Kidney (tissue), 14 donors: ENCODE data around the gene BCAS3. TPM values are rescaled to one million over a fixed set of nuclear protein-coding genes. Genes with fewer than 3 reads are reported as not detected.

ENCODE experiments used
- DNase-seq, 5 donors: peaks; one replicate each; pipeline ENCODE4 v3.0.0-alpha.2; 2013 to 2020
- FAIRE-seq: peaks from 2 replicates; lab custom pipeline; 2012; peaks lifted over from hg19 to GRCh38; lab: Jason Lieb, UNC
- H3K27ac ChIP-seq, 2 donors: one replicate each; pipeline ENCODE4 v1.7.0; 2013; ENCODE audit warnings: low read depth in 2 of 2, low read length in 2 of 2, inconsistent platforms in 1 of 2
- H3K27me3 ChIP-seq: one replicate; pipeline ENCODE4 v1.7.1; 2013; ENCODE audit warnings: low read length, inconsistent platforms; ENCODE audit not compliant: control insufficient read depth, insufficient read depth
- H3K36me3 ChIP-seq, 3 donors: one replicate each; pipeline versions ENCODE4 v1.7.0 to v1.7.1; 2013; ENCODE audit warnings: low read length in 3 of 3, control low read depth in 1 of 3, inconsistent platforms in 1 of 3; ENCODE audit not compliant: insufficient read depth in 3 of 3, control insufficient read depth in 2 of 3
- H3K4me1 ChIP-seq, 3 donors: one replicate each; pipeline versions ENCODE4 v1.7.0 to v1.7.1; 2013; ENCODE audit warnings: low read length in 3 of 3, inconsistent platforms in 1 of 3, low read depth in 1 of 3; ENCODE audit not compliant: control insufficient read depth in 2 of 3, insufficient read depth in 2 of 3
- H3K4me3 ChIP-seq, 3 donors: one replicate each; pipeline versions ENCODE4 v1.7.0 to v1.8.1; 2013; ENCODE audit warnings: low read length in 3 of 3, control low read depth in 1 of 3, inconsistent platforms in 1 of 3
- H3K9ac ChIP-seq, 3 donors: one replicate each; pipeline versions ENCODE4 v1.7.0 to v1.7.1; 2013; ENCODE audit warnings: low read length in 3 of 3, control low read depth in 1 of 3, inconsistent platforms in 1 of 3
- H3K9me3 ChIP-seq, 3 donors: one replicate each; pipeline versions ENCODE4 v1.7.0 to v1.7.1; 2013; ENCODE audit warnings: low read length in 3 of 3, control low read depth in 1 of 3, inconsistent platforms in 1 of 3; ENCODE audit not compliant: control insufficient read depth in 2 of 3, insufficient read depth in 1 of 3
- CTCF ChIP-seq: IDR thresholded peaks from 3 replicates; pipeline ENCODE4 v1.5.1; 2012; ENCODE audit warnings: mild to moderate bottlenecking, moderate library complexity, borderline replicate concordance; ENCODE audit not compliant: insufficient read depth; ENCODE audit errors: extremely low read depth
- intact Hi-C: fragments of 100-400 bp; cut with DNase I; formaldehyde crosslinking; loops from one replicate; pipeline ENCODE4 v1.11.1; 2022
- polyA plus RNA-seq: library from polyadenylated mRNA; stranded (reverse); fragments of 350-450 nt; fragmentation: Illumina TruSeq; extraction: RNeasy Lipid Tissue Mini Kit (QIAGEN cat#74804); gene quantifications from one replicate; pipeline ENCODE4 v1.2.3, GENCODE V29; 2014; ENCODE audit warnings: low read depth, low replicate concordance; ENCODE audit not compliant: insufficient read depth
- total RNA-seq: library from RNA; stranded (reverse); fragmentation: NEBNext Ultra II Directional; extraction: Animal tissue kit (Norgen Biotek cat#: 25700); gene quantifications from one replicate; pipeline ENCODE4 v1.2.1, GENCODE V29; 2021
- donor health status: control.
- donor health status: control.
- donor health status: control.
- donor health status: control.
- donor health status: control.
- donor health status: DM: yes; HTN: yes; CAD: no.
- donor health status: Normal renal cell carcinoma (clear cell type).

Gene BCAS3
- total and polyA plus RNA-seq, 2 donors from 2014 or later = 18.3 to 44.1 TPM

DNA sequence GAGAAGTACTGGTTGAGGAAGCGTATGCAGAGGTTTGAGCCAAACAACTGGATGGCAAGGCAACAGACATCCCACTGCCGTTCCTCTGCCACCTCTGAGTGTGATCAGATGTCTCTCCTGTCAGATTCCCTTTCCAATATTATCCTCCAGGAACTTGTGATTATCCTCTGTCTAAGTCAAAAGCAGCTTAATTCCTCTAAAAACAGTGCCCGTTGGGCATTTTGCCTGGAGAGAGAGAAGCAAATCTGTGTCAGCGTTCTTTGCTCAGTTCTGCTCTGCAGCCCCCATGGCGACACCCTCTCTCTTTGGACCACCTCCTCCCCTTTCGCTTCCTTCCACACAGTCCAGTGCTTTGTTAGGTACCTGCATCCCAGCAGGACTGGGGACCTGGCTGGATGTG, 665.9 kb downstream of the BCAS3 start:
- no peak overlapping the region for H3K9ac ChIP-seq
- DNase-seq (no peak), FAIRE-seq (no peak)
- no peaks in the 10 kb centered on the region for H3K27me3 ChIP-seq
- H3K27ac ChIP-seq = no peak overlapping the region
- intact Hi-C loops = no loop called here
- no peak for TF ChIP-seq CTCF
- peaks cover 0 to 8% (median 0%) of the 10 kb centered on the region in 3 donors for H3K4me1 ChIP-seq
- no peaks in the 10 kb centered on the region for H3K36me3 ChIP-seq
- H3K9me3 ChIP-seq = no peaks in the 10 kb centered on the region
- no peak overlapping the region for H3K4me3 ChIP-seq

- Histone ChIP-seq H3K4me3 (no peak overlapping the region), H3K36me3 (no peaks in the 10 kb centered on the region), H3K27me3 (no peaks in the 10 kb centered on the region), H3K9me3 (no peaks in the 10 kb centered on the region), H3K27ac (no peak overlapping the region), H3K9ac (no peak overlapping the region), H3K4me1 (peaks cover 0 to 8% (median 0%) of the 10 kb centered on the region in 3 donors)
- peak in 3 of 5 donors; percentile 55 to 80 (median 79) for DNase-seq
- intact Hi-C loops = no loop called here
- FAIRE-seq = no peak
- TF ChIP-seq CTCF = no peak
Observed at GRCh38 chr17:61345061-61345460, 667.4 kb downstream of the BCAS3 start.

- no peaks in the 10 kb centered on the region for H3K9me3 ChIP-seq
- intact Hi-C loops = no loop called here
- H3K9ac ChIP-seq = peak overlapping the region in 1 of 3 donors; percentile 3
- no peak overlapping the region for H3K4me3 ChIP-seq
- H3K27ac ChIP-seq = no peak overlapping the region
- peak in 2 of 5 donors; percentile 62 to 68 for DNase-seq
- H3K36me3 ChIP-seq = no peaks in the 10 kb centered on the region
- no peak for FAIRE-seq
- peaks cover 0 to 8% (median 0%) of the 10 kb centered on the region in 3 donors for H3K4me1 ChIP-seq
- H3K27me3 ChIP-seq = no peaks in the 10 kb centered on the region
- no peak for TF ChIP-seq CTCF
Observed at GRCh38 chr17:61345825-61346666, 668.4 kb downstream of the BCAS3 start.
